ENCODE data around the gene RAD51C. TPM values are rescaled to one million over a fixed set of nuclear protein-coding genes. Genes with fewer than 3 reads are reported as not detected.

The RAD51C gene
- total and polyA plus RNA-seq, 2 donors (not counting 1 experiment from before 2014, with no cell fraction given), result 27.7 to 29.1 TPM

DNA sequence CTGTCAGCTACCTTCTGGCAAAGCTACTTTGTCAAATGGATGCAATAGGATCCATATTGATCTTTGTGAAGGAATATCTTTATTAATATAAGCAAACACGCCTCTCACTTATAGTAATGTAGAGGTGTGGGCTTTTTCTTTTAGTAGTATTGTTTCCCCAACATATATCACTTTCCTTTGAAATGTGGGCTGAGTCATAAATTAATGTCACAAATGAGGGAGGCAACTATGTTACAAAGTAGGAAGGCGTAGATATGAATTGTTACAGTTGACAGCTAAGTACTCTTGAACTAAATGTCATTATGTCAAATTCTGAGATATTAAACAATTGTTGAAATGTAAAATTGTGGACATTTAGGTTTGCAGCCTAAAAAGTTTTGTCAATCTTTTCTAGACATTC, 60.6 kb downstream of the RAD51C start:
- Histone ChIP-seq H4K20me1 (ENCODE audit: control insufficient read depth, extremely low read depth, insufficient read depth, low read length) (no peaks in the 10 kb centered on the region), H3K4me2 (ENCODE audit: extremely low read depth, insufficient read depth, low read length) (no peak overlapping the region), H3K79me2 (ENCODE audit: control insufficient read depth, insufficient read depth, low read length) (no peaks in the 10 kb centered on the region), H3K27ac (ENCODE audit: insufficient read depth, low read length) (no peak overlapping the region), H3K9me3 (ENCODE audit: control insufficient read depth, insufficient read depth, low read depth, low read length) (no peaks in the 10 kb centered on the region), H3K9ac (ENCODE audit: insufficient read depth, low read length) (no peak overlapping the region), H2AFZ (ENCODE audit: low read length) (no peak overlapping the region), H3K4me1 (ENCODE audit: control insufficient read depth, extremely low read depth, insufficient read depth, low read length) (peaks cover 2% of the 10 kb centered on the region), H3K4me3 (replicated peaks in 1 of 4; ENCODE audit: control extremely low read depth in 1 of 4, insufficient read depth in 1 of 4, low read depth in 3 of 4, low read length in 4 of 4) (no peak overlapping the region), H3K27me3 (ENCODE audit: control insufficient read depth, insufficient read depth, low read length) (peaks cover 16% of the 10 kb centered on the region), H3K36me3 (ENCODE audit: control insufficient read depth, insufficient read depth, low read length) (no peaks in the 10 kb centered on the region)
- TF ChIP-seq EZH2 (IDR thresholded peaks at IDR 0.05; ENCODE audit: low read length, missing control alignments), result no peak
- TF ChIP-seq, protein P1, sequence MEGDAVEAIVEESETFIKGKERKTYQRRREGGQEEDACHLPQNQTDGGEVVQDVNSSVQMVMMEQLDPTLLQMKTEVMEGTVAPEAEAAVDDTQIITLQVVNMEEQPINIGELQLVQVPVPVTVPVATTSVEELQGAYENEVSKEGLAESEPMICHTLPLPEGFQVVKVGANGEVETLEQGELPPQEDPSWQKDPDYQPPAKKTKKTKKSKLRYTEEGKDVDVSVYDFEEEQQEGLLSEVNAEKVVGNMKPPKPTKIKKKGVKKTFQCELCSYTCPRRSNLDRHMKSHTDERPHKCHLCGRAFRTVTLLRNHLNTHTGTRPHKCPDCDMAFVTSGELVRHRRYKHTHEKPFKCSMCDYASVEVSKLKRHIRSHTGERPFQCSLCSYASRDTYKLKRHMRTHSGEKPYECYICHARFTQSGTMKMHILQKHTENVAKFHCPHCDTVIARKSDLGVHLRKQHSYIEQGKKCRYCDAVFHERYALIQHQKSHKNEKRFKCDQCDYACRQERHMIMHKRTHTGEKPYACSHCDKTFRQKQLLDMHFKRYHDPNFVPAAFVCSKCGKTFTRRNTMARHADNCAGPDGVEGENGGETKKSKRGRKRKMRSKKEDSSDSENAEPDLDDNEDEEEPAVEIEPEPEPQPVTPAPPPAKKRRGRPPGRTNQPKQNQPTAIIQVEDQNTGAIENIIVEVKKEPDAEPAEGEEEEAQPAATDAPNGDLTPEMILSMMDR (conservative IDR thresholded peaks at IDR 0.05 in 1 of 2, IDR thresholded peaks at IDR 0.05 in 1 of 2; ENCODE audit: low read depth in 1 of 2, low read length in 2 of 2), result no peak
- no peak for DNase-seq (ENCODE audit: low read depth in 2 of 2)

DNA sequence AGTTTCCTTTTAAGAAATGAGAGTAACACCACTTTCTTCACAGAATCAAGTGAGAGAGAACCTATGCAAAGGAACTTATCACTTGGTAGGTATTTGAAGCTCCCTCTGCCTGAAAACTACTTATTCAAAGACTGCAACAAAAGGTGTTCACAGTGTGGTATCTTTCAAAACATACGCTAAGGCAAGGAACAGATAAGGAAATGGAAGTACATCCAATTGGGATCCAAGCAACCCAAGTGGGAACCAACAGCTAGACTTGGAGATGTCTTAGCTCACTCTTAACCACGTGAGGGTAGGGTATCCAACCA, 62.8 kb downstream of the RAD51C start:
- no peak for DNase-seq (ENCODE audit: low read depth in 2 of 2)
- no peak overlapping the region for H3K9ac ChIP-seq (ENCODE audit: insufficient read depth, low read length)
- no peak overlapping the region for H2AFZ ChIP-seq (ENCODE audit: low read length)
- no peak overlapping the region for H3K27ac ChIP-seq (ENCODE audit: insufficient read depth, low read length)
- H4K20me1 ChIP-seq (ENCODE audit: control insufficient read depth, extremely low read depth, insufficient read depth, low read length), result no peaks in the 10 kb centered on the region
- no peaks in the 10 kb centered on the region for H3K36me3 ChIP-seq (ENCODE audit: control insufficient read depth, insufficient read depth, low read length)
- H3K4me3 ChIP-seq (replicated peaks in 1 of 4; ENCODE audit: control extremely low read depth in 1 of 4, insufficient read depth in 1 of 4, low read depth in 3 of 4, low read length in 4 of 4), result peak overlapping the region in 2 of 4 experiments; percentile 40 to 60
- no peaks in the 10 kb centered on the region for H3K9me3 ChIP-seq (ENCODE audit: control insufficient read depth, insufficient read depth, low read depth, low read length)
- peaks cover 2% of the 10 kb centered on the region for H3K4me1 ChIP-seq (ENCODE audit: control insufficient read depth, extremely low read depth, insufficient read depth, low read length)
- H3K79me2 ChIP-seq (ENCODE audit: control insufficient read depth, insufficient read depth, low read length), result no peaks in the 10 kb centered on the region
- peaks cover 16% of the 10 kb centered on the region for H3K27me3 ChIP-seq (ENCODE audit: control insufficient read depth, insufficient read depth, low read length)
- TF ChIP-seq, protein P1 (conservative IDR thresholded peaks at IDR 0.05 in 1 of 2, IDR thresholded peaks at IDR 0.05 in 1 of 2; ENCODE audit: low read depth in 1 of 2, low read length in 2 of 2), result no peak
- no peak for TF ChIP-seq EZH2 (IDR thresholded peaks at IDR 0.05; ENCODE audit: low read length, missing control alignments)
- no peak overlapping the region for H3K4me2 ChIP-seq (ENCODE audit: extremely low read depth, insufficient read depth, low read length)

DNA sequence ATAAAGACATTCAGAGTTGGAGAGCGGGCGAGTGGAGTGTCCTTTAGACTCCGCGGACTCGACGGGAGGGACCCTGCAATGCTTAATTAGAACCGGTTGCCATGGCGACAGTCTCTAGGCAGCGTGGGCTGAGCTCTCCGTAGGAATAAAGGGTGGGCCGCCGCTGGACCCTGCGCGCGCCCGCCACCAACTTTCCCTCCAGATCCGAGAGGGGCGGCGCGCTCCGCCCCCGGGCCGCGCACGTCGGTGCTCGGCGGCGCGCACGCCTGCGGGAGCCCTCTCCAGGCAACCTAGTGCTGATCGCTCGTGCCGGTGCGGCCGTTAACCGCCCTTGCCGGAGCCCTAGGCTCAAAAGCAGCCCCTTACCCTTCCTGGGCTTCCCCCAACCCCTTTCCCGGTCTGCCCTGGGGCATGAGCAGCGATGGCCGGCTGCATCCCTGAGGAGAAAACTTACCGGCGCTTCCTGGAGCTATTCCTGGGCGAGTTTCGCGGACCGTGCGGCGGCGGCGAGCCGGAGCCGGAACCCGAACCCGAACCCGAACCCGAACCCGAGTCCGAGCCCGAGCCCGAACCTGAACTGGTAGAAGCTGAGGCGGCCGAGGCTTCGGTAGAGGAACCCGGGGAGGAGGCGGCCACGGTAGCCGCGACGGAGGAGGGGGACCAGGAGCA, 63.3 kb downstream of the RAD51C start, which contains the start of gene PPM1E:
Gene PPM1E, plus strand, starts transcription at position 278 of the 669 bp plus-strand sequence.
- Histone ChIP-seq H4K20me1 (ENCODE audit: control insufficient read depth, extremely low read depth, insufficient read depth, low read length) (no peaks in the 10 kb centered on the region), H3K79me2 (ENCODE audit: control insufficient read depth, insufficient read depth, low read length) (no peaks in the 10 kb centered on the region), H3K27ac (ENCODE audit: insufficient read depth, low read length) (no peak within 1 kb of the TSS), H3K4me2 (ENCODE audit: extremely low read depth, insufficient read depth, low read length) (peak within 1 kb of the TSS; percentile 75), H3K9ac (ENCODE audit: insufficient read depth, low read length) (peak within 1 kb of the TSS; percentile 7), H2AFZ (ENCODE audit: low read length) (no peak within 1 kb of the TSS), H3K4me3 (replicated peaks in 1 of 4; ENCODE audit: control extremely low read depth in 1 of 4, insufficient read depth in 1 of 4, low read depth in 3 of 4, low read length in 4 of 4) (peak within 1 kb of the TSS; percentile 19 to 63 (median 43)), H3K36me3 (ENCODE audit: control insufficient read depth, insufficient read depth, low read length) (no peaks in the 10 kb centered on the region), H3K4me1 (ENCODE audit: control insufficient read depth, extremely low read depth, insufficient read depth, low read length) (peaks cover 2% of the 10 kb centered on the region), H3K27me3 (ENCODE audit: control insufficient read depth, insufficient read depth, low read length) (peaks cover 16% of the 10 kb centered on the region), H3K9me3 (ENCODE audit: control insufficient read depth, insufficient read depth, low read depth, low read length) (no peaks in the 10 kb centered on the region)
- peak; percentile 51 for TF ChIP-seq EZH2 (IDR thresholded peaks at IDR 0.05; ENCODE audit: low read length, missing control alignments)
- TF ChIP-seq, protein P1 (conservative IDR thresholded peaks at IDR 0.05 in 1 of 2, IDR thresholded peaks at IDR 0.05 in 1 of 2; ENCODE audit: low read depth in 1 of 2, low read length in 2 of 2), result no peak
- DNase-seq (ENCODE audit: low read depth in 2 of 2), result peak; percentile 44 to 64
